Measurements from ENCODE around the gene IQSEC2.

The IQSEC2 gene

GRCh38 chrX:53281321-53281822 lies at the start of gene IQSEC2:
IQSEC2 (minus strand) TSS chrX:53281584.
- DNase-seq = no peak

DNA sequence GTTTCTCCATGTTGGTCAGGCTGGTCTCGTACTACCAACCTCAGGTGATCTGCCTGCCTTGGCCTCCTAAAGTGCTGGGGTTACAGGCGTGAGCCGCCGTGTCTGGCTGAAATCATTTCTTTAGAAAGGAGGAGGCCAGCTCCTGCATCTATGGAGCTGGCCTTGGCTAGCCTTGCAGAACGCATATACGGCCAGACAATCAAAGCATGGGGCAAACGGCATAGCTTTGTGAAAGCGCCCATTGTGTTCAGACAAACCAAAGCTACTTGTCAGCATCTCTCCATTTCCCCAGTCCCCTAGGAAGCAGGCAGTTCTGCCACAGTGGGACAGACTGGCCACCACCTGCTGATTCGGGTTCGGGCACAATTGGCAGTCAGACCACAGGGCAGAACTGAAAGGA lies 48.9 kb upstream of the IQSEC2 start:
- no peak for DNase-seq

DNA sequence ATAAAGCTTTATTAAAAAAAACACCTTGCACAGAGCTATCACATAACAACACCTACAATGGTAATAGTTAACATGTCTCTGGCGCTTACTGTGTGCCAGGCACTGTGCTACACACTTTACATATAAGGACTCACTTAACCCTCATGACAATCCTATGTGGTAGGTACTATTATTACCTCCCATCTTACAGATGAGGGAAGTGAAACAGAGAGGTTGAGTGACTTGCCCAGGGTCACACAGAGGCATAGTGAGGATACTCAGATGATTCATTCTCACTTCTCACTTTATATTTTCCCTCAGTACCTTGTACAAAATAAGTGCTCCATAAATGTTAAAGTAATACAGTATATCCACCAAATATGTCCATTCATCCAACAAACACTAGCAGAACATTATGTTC lies 43.4 kb upstream of the IQSEC2 start:
- no peak for DNase-seq

- DNase-seq = no peak
Measured at GRCh38 chrX:53324085-53324484, 42.7 kb upstream of the IQSEC2 start.

DNA sequence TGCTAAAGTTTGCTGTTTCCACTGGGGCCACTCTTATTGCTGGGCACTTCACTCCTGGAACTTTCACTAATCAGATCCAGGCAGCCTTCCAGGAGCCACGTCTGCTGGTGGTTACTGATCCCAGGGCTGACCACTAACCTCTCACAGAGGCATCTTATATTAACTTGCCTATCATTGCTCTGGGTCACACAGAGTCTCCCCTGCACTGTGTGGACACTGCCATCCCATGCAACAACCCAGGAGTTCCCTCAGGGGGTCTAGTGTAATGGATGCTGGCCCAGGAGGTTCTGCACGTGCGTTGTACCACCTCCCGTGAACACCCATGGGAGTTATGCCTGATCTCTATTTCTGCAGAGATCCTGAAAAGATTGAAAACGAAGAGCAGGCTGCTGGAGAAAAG lies 41.8 kb upstream of the IQSEC2 start:
- no peak for DNase-seq

- no peak for DNase-seq
Measured at GRCh38 chrX:53321943-53322497, 40.6 kb upstream of the IQSEC2 start.

DNA sequence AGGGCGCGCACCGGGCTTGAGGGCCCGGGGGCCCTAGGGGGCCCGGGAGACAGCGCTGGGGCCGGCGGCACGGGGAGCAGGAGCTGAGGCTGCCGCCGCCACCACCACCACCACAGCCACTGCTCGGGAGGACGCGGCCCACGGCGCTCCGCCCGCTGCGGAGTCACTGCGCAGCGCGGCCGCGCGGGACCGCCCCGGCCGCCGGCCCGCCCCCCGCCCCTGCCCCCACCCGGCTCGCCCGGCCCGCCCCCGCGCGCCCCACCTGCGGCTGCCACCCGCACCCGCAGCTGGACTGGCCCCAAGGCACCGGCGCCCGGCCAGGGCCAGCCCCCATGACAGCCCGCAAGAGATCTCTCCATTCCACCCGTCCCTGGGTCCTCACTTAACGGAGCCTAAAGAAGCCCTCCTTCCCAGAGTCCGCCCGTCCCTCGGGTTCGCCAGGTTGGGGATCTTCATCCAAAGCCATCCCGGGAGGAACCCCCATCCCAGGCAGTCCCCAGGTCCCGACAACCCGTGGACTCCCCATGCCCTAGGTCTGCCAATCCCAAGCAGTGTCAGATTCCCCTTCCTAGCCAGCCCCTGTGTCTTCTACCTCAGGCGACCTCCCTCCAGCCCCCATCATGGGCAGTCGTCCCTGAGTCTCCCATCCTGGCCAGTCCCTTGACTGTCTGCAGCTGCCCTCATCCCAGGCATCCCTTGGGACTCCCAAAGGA lies 40.0 kb upstream of the IQSEC2 start:
- DNase-seq = no peak

DNA sequence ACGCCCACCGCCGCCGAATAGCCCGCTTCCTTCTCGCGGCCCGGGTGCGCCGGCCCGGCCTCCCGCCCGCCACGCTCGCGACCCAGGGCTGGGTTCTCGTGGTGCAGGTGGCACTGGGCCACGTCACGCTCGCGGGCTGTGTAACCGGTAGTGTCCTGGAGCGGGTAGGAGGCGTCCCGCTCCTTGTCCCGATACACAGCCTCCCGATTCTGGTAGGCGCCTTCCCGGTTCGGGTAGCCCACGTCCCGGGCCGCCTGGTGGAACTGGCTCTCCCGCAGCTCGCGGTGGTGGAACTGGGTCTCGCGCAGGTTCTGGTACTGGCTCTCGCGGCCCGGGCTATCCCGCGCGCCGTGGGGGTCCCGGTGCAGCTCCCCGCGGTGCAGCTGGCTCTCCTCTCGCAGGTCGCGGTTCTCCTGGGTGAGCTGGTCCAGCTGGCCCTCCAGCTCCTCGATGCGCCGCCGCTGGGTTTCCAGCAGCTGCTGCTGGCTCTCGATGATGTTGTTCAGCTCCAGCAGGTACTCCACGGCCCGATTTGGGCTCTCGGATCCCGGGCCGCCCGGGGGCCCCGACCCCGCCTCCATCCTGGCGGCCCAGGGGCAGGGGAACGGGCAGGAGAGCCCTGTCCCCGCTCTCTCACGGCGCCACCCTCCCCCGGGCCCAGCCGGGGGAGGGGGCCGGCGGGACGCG lies 39.3 kb upstream of the IQSEC2 start:
- no peak for DNase-seq

- no peak for DNase-seq
Measured at GRCh38 chrX:53319614-53320542, 38.5 kb upstream of the IQSEC2 start.

- DNase-seq = no peak
Measured at GRCh38 chrX:53318766-53319353, 37.5 kb upstream of the IQSEC2 start.

GRCh38 chrX:53317365-53318069 lies 36.1 kb upstream of the IQSEC2 start:
- DNase-seq = peak in 1 of 2 experiments; percentile 5

- no peak for DNase-seq
Measured at GRCh38 chrX:53316860-53317237, 35.5 kb upstream of the IQSEC2 start.

DNA sequence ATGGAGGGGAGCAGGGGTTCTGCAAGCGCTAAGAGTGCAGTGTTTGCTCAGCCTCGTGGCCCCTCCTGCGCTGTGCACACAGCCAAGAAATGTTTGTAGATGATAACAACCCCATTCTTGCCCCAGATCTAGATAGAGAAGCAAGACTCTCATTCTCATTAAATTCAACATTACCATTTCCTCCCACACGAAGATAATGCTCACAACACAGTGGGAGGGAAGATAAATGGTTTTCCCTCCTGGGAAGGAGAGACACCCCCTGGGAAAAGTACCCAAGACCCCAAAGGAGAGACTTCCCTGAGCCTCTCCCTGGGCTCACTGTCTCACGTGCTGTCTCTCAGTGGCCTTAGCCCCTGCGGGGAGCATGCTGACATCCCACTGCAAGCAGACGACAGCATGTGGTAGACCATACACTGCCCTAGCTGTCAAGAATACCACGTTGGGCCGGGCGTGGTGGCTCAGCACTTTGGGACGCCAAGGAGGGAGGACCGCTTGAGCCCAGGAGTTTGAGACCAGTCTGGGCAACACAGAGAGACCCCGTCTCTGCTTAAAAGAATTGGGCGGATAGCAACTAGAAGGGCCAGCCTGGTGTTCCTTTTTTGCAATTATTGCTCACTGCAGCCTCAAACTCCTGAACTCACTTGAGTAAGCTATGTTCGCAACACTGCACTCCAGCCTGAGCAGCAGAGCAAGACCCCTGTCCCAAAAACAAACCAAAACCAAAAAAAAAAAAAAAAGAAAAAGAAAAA lies 34.9 kb upstream of the IQSEC2 start:
- no peak for DNase-seq

- DNase-seq = no peak
Measured at GRCh38 chrX:53313728-53314105, 32.3 kb upstream of the IQSEC2 start.

- DNase-seq = no peak
Measured at GRCh38 chrX:53312946-53313727, 31.8 kb upstream of the IQSEC2 start.

DNA sequence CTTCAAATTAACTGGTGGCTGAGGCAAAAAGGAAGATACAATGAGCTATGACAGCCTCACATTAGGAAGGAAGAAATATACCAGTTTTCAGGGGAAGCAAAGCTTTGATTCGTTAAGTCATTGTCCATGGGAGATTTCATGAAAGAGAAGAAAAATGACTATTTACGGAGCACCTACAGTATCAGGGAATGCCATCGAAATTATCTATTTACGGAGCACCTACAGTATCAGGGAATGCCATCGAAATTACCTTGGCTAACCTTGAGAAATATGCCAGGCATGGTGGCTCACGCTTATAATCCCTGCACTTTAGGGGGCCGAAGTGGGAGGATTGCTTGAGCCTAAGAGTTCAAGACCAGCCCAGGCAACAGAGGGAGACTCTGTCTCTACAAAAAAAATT lies 28.5 kb upstream of the IQSEC2 start:
- DNase-seq = no peak

DNA sequence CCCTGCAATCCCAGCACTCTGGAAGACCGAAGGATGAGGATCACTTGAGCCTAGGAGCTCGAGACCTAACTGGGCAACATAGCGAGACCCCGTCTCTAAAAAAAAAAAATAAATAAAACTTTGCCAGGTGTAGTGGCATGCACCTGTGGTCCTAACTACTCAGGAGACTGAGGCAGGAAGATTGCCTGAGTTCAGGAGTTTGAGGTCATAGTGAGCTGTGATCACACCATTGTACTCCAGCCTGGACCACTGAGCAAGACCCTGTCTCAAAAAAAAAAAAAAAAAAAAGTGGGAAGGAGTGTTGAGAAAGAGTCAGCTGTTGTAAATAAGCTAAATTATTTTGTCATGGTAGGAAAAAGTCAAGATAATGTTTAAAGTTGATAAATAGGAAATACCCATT lies 27.5 kb upstream of the IQSEC2 start:
- no peak for DNase-seq

GRCh38 chrX:53305996-53306937 lies 24.9 kb upstream of the IQSEC2 start:
- no peak for DNase-seq

Measured in NCI-H187 (cell line).